Transverse colon (tissue), 4 donors: Measurements from ENCODE around the gene ST3GAL6.

ENCODE experiments used
- CTCF ChIP-seq, 5 experiments: fragments of 200-600 bp in 3 of 5; fragments of 450-650 bp in 2 of 5; sonication (generic) in 3 of 5; IDR thresholded peaks; 1 replicate in 2 of 5; 2 replicates in 3 of 5; pipeline ENCODE4 v1.5.1; 2016 to 2017; ENCODE audit warnings: antibody characterized with exemption in 5 of 5, inconsistent platforms in 3 of 5, mild to moderate bottlenecking in 2 of 5, moderate library complexity in 1 of 5
- EP300 ChIP-seq: sonication (generic); formaldehyde crosslinking; IDR thresholded peaks from one replicate; pipeline ENCODE4 v1.6.1; 2017; ENCODE audit warnings: antibody characterized with exemption, low read depth
- POLR2A ChIP-seq: fragments of 450-650 bp; IDR thresholded peaks from one replicate; pipeline ENCODE4 v1.6.1; 2016; ENCODE audit warnings: antibody characterized with exemption, mild to moderate bottlenecking, moderate library complexity
- POLR2AphosphoS5 ChIP-seq, 3 donors: sonication (generic); formaldehyde crosslinking; IDR thresholded peaks; one replicate each; pipeline ENCODE4 v1.6.1; 2016; ENCODE audit warnings: antibody characterized with exemption in 3 of 3

GRCh38 chr3:98741121-98741716 lies 21.9 kb upstream of the ST3GAL6 start:
- TF ChIP-seq CTCF (IDR thresholded peaks at IDR 0.05) (no peak), POLR2AphosphoS5 (IDR thresholded peaks at IDR 0.05) (no peak), POLR2A (no peak), EP300 (no peak)
